ENCODE data around the gene UVRAG. TPM values are rescaled to one million over a fixed set of nuclear protein-coding genes. Genes with fewer than 3 reads are reported as not detected.

The UVRAG gene
- polyA plus RNA-seq, 2 donors: 3.1 to 3.8 TPM

GRCh38 chr11:75900848-75901247, 85.8 kb downstream of the UVRAG start:
- no peaks in the 10 kb centered on the region for H3K36me3 ChIP-seq (ENCODE audit: control insufficient read depth in 2 of 2, insufficient read depth in 2 of 2, low read length in 1 of 2)
- H3K9me3 ChIP-seq (ENCODE audit: control insufficient read depth in 2 of 2, insufficient read depth in 1 of 2, low read depth in 1 of 2, low read length in 1 of 2): no peaks in the 10 kb centered on the region
- no peak overlapping the region for H3K4me3 ChIP-seq (ENCODE audit: low read depth in 1 of 2, low read length in 2 of 2)
- no peaks in the 10 kb centered on the region for H3K27me3 ChIP-seq (ENCODE audit: control insufficient read depth in 1 of 2, insufficient read depth in 2 of 2, low read length in 2 of 2)
- WGBS, 2 donors: 90 to 94% methylated on average over 3 of the region's 3 CpGs
- no peak overlapping the region for H3K27ac ChIP-seq (ENCODE audit: low read depth in 2 of 2, low read length in 1 of 2)
- no peaks in the 10 kb centered on the region for H3K4me1 ChIP-seq (ENCODE audit: control insufficient read depth in 2 of 2, insufficient read depth in 2 of 2, low read length in 1 of 2)

DNA sequence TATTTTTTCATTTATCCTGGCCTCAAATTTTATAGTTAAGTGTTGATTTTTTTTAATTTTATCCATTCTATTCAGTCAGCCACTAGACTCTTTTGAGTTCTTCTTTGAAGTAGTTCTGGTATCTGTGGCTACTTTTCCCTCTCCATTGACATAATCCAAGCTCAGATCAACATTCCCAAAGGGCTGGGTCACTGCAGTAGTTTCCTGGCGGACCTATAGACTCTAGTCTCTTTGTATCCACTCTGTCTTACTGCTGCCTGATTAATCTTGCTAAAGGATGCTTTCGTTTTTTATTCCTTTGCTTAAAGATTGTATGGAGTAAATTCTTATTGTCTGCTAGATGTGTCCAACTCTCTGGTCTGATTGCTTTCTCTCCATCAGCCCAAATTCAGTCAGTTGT, 87.6 kb downstream of the UVRAG start:
- no peak overlapping the region for H3K4me3 ChIP-seq (ENCODE audit: low read depth in 1 of 2, low read length in 2 of 2)
- 83 to 87% methylated on average over 2 of the region's 2 CpGs for whole genome bisulfite sequencing, 2 donors
- H3K27me3 ChIP-seq (ENCODE audit: control insufficient read depth in 1 of 2, insufficient read depth in 2 of 2, low read length in 2 of 2): no peaks in the 10 kb centered on the region
- H3K4me1 ChIP-seq (ENCODE audit: control insufficient read depth in 2 of 2, insufficient read depth in 2 of 2, low read length in 1 of 2): no peaks in the 10 kb centered on the region
- H3K27ac ChIP-seq (ENCODE audit: low read depth in 2 of 2, low read length in 1 of 2): no peak overlapping the region
- no peaks in the 10 kb centered on the region for H3K9me3 ChIP-seq (ENCODE audit: control insufficient read depth in 2 of 2, insufficient read depth in 1 of 2, low read depth in 1 of 2, low read length in 1 of 2)
- H3K36me3 ChIP-seq (ENCODE audit: control insufficient read depth in 2 of 2, insufficient read depth in 2 of 2, low read length in 1 of 2): no peaks in the 10 kb centered on the region

- Histone ChIP-seq H3K4me1 (ENCODE audit: control insufficient read depth in 2 of 2, insufficient read depth in 2 of 2, low read length in 1 of 2) (no peaks in the 10 kb centered on the region), H3K9me3 (ENCODE audit: control insufficient read depth in 2 of 2, insufficient read depth in 1 of 2, low read depth in 1 of 2, low read length in 1 of 2) (no peaks in the 10 kb centered on the region), H3K4me3 (ENCODE audit: low read depth in 1 of 2, low read length in 2 of 2) (no peak overlapping the region), H3K36me3 (ENCODE audit: control insufficient read depth in 2 of 2, insufficient read depth in 2 of 2, low read length in 1 of 2) (no peaks in the 10 kb centered on the region), H3K27me3 (ENCODE audit: control insufficient read depth in 1 of 2, insufficient read depth in 2 of 2, low read length in 2 of 2) (no peaks in the 10 kb centered on the region), H3K27ac (ENCODE audit: low read depth in 2 of 2, low read length in 1 of 2) (no peak overlapping the region)
- WGBS, 2 donors: 39% methylated on average over 2 of the region's 2 CpGs
Measured at GRCh38 chr11:75903276-75903675, 88.3 kb downstream of the UVRAG start.

GRCh38 chr11:75905434-75905833, 90.4 kb downstream of the UVRAG start:
- Histone ChIP-seq H3K36me3 (ENCODE audit: control insufficient read depth in 2 of 2, insufficient read depth in 2 of 2, low read length in 1 of 2) (no peaks in the 10 kb centered on the region), H3K4me1 (ENCODE audit: control insufficient read depth in 2 of 2, insufficient read depth in 2 of 2, low read length in 1 of 2) (no peaks in the 10 kb centered on the region), H3K4me3 (ENCODE audit: low read depth in 1 of 2, low read length in 2 of 2) (no peak overlapping the region), H3K27ac (ENCODE audit: low read depth in 2 of 2, low read length in 1 of 2) (no peak overlapping the region), H3K9me3 (ENCODE audit: control insufficient read depth in 2 of 2, insufficient read depth in 1 of 2, low read depth in 1 of 2, low read length in 1 of 2) (no peaks in the 10 kb centered on the region), H3K27me3 (ENCODE audit: control insufficient read depth in 1 of 2, insufficient read depth in 2 of 2, low read length in 2 of 2) (no peaks in the 10 kb centered on the region)

DNA sequence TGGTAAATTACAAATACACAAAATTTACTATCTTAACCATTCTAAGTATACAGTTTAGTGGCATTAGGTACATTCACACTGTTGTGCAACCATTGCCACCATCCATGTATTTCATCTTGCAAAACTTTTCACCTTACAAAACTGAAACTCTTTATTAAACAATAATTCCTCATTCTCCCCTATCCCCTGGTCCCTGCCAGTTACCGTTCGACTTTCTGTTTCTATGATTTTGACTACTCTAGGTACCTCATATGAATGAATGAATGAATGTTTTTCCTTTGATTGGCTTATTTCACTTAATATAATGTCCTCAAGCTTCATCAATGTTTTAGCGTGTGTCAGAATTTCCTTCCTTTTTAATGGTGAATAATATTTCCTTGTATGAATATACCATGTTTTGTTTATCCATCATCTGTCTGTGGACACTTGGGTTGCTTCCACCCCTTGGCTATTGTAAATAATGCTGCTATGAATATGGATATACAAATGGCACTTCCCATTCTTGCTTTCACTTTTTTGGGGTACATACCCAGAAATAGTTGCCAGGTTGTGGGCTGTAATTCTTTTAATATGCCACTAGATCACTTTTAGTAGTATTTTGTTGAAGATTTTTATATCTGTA, 93.0 kb downstream of the UVRAG start:
- H3K27ac ChIP-seq (ENCODE audit: low read depth in 2 of 2, low read length in 1 of 2): no peak overlapping the region
- H3K4me3 ChIP-seq (ENCODE audit: low read depth in 1 of 2, low read length in 2 of 2): no peak overlapping the region
- H3K36me3 ChIP-seq (ENCODE audit: control insufficient read depth in 2 of 2, insufficient read depth in 2 of 2, low read length in 1 of 2): no peaks in the 10 kb centered on the region
- no peaks in the 10 kb centered on the region for H3K27me3 ChIP-seq (ENCODE audit: control insufficient read depth in 1 of 2, insufficient read depth in 2 of 2, low read length in 2 of 2)
- WGBS, 2 donors: 85 to 86% methylated on average over 3 of the region's 3 CpGs
- H3K9me3 ChIP-seq (ENCODE audit: control insufficient read depth in 2 of 2, insufficient read depth in 1 of 2, low read depth in 1 of 2, low read length in 1 of 2): no peaks in the 10 kb centered on the region
- no peaks in the 10 kb centered on the region for H3K4me1 ChIP-seq (ENCODE audit: control insufficient read depth in 2 of 2, insufficient read depth in 2 of 2, low read length in 1 of 2)

DNA sequence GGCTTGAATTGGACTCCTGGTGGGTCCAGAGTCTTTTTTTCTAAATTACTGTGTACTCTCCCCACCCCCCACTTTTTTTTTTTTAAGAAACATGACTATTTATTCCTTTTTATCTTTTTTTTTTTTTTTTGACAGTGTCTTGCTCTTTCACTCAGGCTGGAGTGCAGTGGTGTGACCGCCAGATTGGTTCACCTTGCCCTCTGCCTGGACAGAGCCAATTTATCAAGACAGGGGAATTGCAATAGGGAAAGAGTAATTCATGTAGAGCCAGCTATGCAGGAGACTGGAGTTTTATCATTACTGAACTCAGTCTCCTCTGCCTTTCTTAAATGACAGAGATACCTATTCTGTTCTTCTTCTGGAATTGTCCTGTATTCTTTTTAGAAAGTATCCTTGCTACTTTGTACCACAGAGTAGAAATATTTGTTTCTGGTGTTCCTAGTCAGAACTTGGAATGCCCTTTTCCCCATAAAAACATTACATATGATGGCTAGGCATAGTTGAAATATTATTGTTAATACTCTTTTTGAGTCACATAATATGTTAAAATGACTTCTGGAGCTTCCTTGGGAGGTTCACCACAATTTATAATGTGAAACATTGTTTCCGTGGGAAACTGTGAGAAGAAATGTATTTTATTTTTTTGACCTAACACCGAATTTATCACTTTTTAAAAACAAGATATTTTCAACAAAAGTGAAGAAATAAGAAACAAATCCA, 95.6 kb downstream of the UVRAG start:
- H3K27ac ChIP-seq (ENCODE audit: low read depth in 2 of 2, low read length in 1 of 2): no peak overlapping the region
- no peaks in the 10 kb centered on the region for H3K9me3 ChIP-seq (ENCODE audit: control insufficient read depth in 2 of 2, insufficient read depth in 1 of 2, low read depth in 1 of 2, low read length in 1 of 2)
- no peaks in the 10 kb centered on the region for H3K27me3 ChIP-seq (ENCODE audit: control insufficient read depth in 1 of 2, insufficient read depth in 2 of 2, low read length in 2 of 2)
- H3K4me1 ChIP-seq (ENCODE audit: control insufficient read depth in 2 of 2, insufficient read depth in 2 of 2, low read length in 1 of 2): no peaks in the 10 kb centered on the region
- no peaks in the 10 kb centered on the region for H3K36me3 ChIP-seq (ENCODE audit: control insufficient read depth in 2 of 2, insufficient read depth in 2 of 2, low read length in 1 of 2)
- no peak overlapping the region for H3K4me3 ChIP-seq (ENCODE audit: low read depth in 1 of 2, low read length in 2 of 2)
- WGBS, 2 donors: 95 to 96% methylated on average over 3 of the region's 3 CpGs

DNA sequence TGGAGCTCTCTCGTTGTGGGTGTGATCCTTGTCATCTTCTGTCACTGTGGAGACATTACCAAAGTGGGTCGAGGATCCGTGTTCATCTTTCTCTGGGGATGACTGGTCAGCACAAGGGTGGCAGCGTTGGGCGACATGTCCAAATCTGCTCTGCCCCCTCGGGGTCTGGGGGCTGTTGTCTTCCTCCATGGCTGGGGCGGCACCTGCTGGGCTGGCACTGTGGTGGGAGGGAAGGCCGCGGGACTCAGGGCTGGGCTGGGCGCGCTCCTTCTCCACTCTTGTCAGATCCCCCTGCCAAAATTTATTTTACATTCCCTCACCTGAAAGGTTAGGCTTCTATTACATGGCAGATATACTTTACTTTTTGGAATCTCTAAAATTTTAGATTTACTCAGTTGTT, 96.4 kb downstream of the UVRAG start:
- H3K4me3 ChIP-seq (ENCODE audit: low read depth in 1 of 2, low read length in 2 of 2): no peak overlapping the region
- no peaks in the 10 kb centered on the region for H3K27me3 ChIP-seq (ENCODE audit: control insufficient read depth in 1 of 2, insufficient read depth in 2 of 2, low read length in 2 of 2)
- H3K9me3 ChIP-seq (ENCODE audit: control insufficient read depth in 2 of 2, insufficient read depth in 1 of 2, low read depth in 1 of 2, low read length in 1 of 2): no peaks in the 10 kb centered on the region
- no peaks in the 10 kb centered on the region for H3K36me3 ChIP-seq (ENCODE audit: control insufficient read depth in 2 of 2, insufficient read depth in 2 of 2, low read length in 1 of 2)
- H3K4me1 ChIP-seq (ENCODE audit: control insufficient read depth in 2 of 2, insufficient read depth in 2 of 2, low read length in 1 of 2): no peaks in the 10 kb centered on the region
- no peak overlapping the region for H3K27ac ChIP-seq (ENCODE audit: low read depth in 2 of 2, low read length in 1 of 2)
- WGBS, 2 donors: 94 to 97% methylated on average over 10 to 11 of the region's 11 CpGs

DNA sequence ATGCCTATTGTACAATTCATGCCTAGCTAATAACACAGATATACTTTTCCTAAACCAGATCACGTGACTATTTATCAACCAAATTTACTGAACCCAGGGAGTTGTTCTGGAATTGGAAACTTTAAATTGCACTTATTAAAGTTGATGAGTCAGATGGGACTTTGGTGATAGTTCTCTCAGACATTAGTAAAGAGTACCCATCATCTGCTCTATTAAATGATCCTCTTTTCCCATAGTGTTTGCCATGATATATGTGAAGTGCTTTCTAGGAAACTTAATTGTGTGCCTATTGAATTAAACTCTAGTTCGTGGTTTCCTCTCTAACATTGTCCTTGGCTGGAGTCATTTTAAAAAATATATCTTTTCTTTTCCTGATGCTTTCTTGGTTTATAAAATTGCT, 99.0 kb downstream of the UVRAG start:
- Histone ChIP-seq H3K27me3 (ENCODE audit: control insufficient read depth in 1 of 2, insufficient read depth in 2 of 2, low read length in 2 of 2) (no peaks in the 10 kb centered on the region), H3K36me3 (ENCODE audit: control insufficient read depth in 2 of 2, insufficient read depth in 2 of 2, low read length in 1 of 2) (no peaks in the 10 kb centered on the region), H3K4me1 (ENCODE audit: control insufficient read depth in 2 of 2, insufficient read depth in 2 of 2, low read length in 1 of 2) (no peaks in the 10 kb centered on the region), H3K9me3 (ENCODE audit: control insufficient read depth in 2 of 2, insufficient read depth in 1 of 2, low read depth in 1 of 2, low read length in 1 of 2) (no peaks in the 10 kb centered on the region), H3K4me3 (ENCODE audit: low read depth in 1 of 2, low read length in 2 of 2) (no peak overlapping the region), H3K27ac (ENCODE audit: low read depth in 2 of 2, low read length in 1 of 2) (no peak overlapping the region)
- WGBS, 2 donors: 94% methylated on average over 2 of the region's 2 CpGs

- no peaks in the 10 kb centered on the region for H3K36me3 ChIP-seq (ENCODE audit: control insufficient read depth in 2 of 2, insufficient read depth in 2 of 2, low read length in 1 of 2)
- 86 to 90% methylated on average over 1 of the region's 1 CpG for WGBS, 2 donors
- H3K4me3 ChIP-seq (ENCODE audit: low read depth in 1 of 2, low read length in 2 of 2): no peak overlapping the region
- H3K4me1 ChIP-seq (ENCODE audit: control insufficient read depth in 2 of 2, insufficient read depth in 2 of 2, low read length in 1 of 2): no peaks in the 10 kb centered on the region
- no peak overlapping the region for H3K27ac ChIP-seq (ENCODE audit: low read depth in 2 of 2, low read length in 1 of 2)
- H3K9me3 ChIP-seq (ENCODE audit: control insufficient read depth in 2 of 2, insufficient read depth in 1 of 2, low read depth in 1 of 2, low read length in 1 of 2): no peaks in the 10 kb centered on the region
- no peaks in the 10 kb centered on the region for H3K27me3 ChIP-seq (ENCODE audit: control insufficient read depth in 1 of 2, insufficient read depth in 2 of 2, low read length in 2 of 2)
Measured at GRCh38 chr11:75916882-75917281, 101.9 kb downstream of the UVRAG start.

DNA sequence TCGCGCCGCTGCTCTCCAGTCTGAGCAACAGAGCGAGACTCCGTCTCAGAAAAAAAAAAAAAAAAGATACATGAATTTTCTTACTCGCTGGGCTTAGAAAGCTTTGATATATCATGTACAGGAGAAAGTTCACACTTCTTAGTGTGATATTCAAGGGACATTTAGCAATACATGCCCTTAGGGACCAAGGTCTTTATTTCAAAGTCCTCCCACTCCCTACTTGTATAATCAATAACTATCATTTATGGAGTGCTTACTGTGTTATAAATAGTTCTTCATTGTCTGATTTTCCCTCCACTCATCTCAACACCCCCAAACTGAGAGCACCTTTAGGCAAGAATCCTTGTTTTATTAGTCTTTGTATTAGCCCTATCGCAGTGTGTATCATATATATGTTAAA, 103.3 kb downstream of the UVRAG start:
- WGBS, 2 donors: 93 to 98% methylated on average over 7 of the region's 7 CpGs
- Histone ChIP-seq H3K4me1 (ENCODE audit: control insufficient read depth in 2 of 2, insufficient read depth in 2 of 2, low read length in 1 of 2) (no peaks in the 10 kb centered on the region), H3K27me3 (ENCODE audit: control insufficient read depth in 1 of 2, insufficient read depth in 2 of 2, low read length in 2 of 2) (no peaks in the 10 kb centered on the region), H3K36me3 (ENCODE audit: control insufficient read depth in 2 of 2, insufficient read depth in 2 of 2, low read length in 1 of 2) (no peaks in the 10 kb centered on the region), H3K27ac (ENCODE audit: low read depth in 2 of 2, low read length in 1 of 2) (no peak overlapping the region), H3K9me3 (ENCODE audit: control insufficient read depth in 2 of 2, insufficient read depth in 1 of 2, low read depth in 1 of 2, low read length in 1 of 2) (no peaks in the 10 kb centered on the region), H3K4me3 (ENCODE audit: low read depth in 1 of 2, low read length in 2 of 2) (no peak overlapping the region)
